Activated CD4-positive, CD25-positive, alpha-beta regulatory T cell treated with anti-CD3 and anti-CD28 coated beads, Interleukin-2, amount 50 U/mL, for 24 hours (primary cell): Measurements from ENCODE around the gene GIMAP8.
A peak's percentile ranks its signal among the peaks of the same experiment; 100 is the strongest.

Source experiments
- ATAC-seq, 2 donors: fragments of 150-1000 bp; cut with Tn5 transposase; one replicate each; pipeline ENCODE4 v1.10.0; 2021; ENCODE audit warnings: mild to moderate bottlenecking in 1 of 2, moderate library complexity in 1 of 2

The GIMAP8 gene

GRCh38 chr7:150450491-150451001 lies at the start of gene GIMAP8:
GIMAP8 (plus strand) TSS chr7:150450630; CDS start chr7:150466699, 16,069 bp downstream.
- peak; percentile 45 to 46 for ATAC-seq

GRCh38 chr7:150400788-150401423 lies 49.5 kb upstream of the GIMAP8 start:
- ATAC-seq: no peak

DNA sequence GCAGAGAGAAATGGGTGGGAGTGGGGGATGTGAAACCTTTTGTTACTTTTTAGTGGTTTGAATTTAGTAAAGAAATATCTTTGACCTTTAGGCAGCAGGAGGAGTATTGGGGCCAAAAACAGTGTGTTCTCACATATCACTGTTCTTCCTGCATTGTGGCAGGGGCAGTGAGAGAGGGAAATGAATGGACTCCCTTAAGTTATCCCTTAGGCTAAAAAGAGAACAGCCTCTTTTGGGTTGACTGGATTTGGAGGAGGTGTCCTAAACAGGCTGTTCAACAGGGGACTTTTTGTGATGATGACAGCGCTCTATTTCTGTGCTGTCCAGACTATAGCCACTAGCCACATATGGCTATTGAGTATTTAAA lies 49.0 kb upstream of the GIMAP8 start:
- no peak for ATAC-seq

GRCh38 chr7:150401861-150402631 lies 48.4 kb upstream of the GIMAP8 start:
- ATAC-seq: no peak

- ATAC-seq: no peak
These were observed 47.6 kb upstream of the GIMAP8 start for GRCh38 chr7:150402671-150403321.

- no peak for ATAC-seq
These were observed 46.9 kb upstream of the GIMAP8 start for GRCh38 chr7:150403376-150404171.

DNA sequence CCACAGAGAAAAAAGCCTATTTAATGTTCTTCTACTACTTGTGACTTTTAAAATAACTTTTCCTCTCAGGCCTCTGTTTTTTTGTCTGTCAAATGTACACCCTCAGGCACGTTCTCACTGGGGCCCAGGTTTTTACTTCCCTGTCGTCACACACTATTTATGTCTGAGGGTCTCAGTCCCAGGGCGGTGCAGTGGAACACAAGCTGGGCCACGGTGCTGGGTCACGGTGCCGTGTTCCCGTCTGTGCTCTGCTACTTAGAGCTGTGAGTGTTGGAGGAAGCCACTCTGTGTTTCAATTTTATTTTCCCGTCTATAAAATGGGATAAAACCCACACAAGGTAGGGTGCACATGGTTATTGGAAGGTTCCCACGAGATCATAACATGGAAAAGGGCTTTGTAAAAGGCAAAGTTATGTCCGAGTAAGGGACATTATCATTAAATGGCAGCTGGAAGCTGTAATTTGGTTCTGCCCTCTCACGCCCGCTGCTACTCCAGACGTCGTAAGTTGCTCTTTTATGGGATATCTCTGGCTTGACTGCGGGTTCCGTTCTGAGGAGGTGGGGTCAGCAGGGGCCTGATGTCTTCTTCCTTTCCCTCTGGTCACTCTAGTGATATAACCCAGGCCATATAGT lies 46.1 kb upstream of the GIMAP8 start:
- ATAC-seq: no peak

DNA sequence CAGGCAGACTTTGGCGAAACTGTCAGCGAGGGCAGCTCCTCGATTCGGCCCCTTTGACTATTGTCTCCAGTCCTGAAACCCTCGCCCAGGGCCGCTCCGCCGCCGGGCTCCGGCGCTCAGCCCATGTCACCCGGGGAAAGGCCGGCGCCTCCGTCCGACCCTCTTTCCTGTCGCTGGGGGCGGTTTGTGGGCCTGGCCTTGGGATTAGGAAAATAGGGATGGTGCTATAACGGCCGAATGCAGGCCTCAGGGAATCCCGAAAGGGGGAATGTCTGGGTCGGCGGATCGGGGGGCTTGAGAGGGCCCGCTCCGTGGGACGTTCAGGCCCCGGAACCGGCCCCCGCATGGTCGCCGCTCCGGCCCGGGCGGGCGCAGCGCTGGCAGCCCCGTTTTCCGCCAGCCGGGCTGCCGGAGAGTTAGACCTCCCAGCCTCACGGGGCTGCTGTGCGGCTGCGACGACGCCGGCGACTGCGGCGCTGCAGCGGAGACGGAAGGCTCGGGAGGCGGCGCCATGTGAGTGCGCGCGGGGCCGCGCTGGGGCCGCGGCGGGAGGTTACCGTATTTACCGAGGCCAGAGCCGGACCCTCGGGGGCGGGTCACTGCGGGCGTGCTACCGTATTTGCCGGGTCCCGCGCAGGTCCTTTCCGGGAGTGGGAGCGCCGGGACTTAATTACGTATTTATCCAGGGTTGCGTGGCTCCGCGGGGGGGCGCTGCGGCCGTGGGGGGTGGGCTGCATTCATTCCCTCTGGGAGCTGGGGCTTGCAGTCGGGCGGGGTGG lies 45.4 kb upstream of the GIMAP8 start:
- peak; percentile 74 to 76 for ATAC-seq

DNA sequence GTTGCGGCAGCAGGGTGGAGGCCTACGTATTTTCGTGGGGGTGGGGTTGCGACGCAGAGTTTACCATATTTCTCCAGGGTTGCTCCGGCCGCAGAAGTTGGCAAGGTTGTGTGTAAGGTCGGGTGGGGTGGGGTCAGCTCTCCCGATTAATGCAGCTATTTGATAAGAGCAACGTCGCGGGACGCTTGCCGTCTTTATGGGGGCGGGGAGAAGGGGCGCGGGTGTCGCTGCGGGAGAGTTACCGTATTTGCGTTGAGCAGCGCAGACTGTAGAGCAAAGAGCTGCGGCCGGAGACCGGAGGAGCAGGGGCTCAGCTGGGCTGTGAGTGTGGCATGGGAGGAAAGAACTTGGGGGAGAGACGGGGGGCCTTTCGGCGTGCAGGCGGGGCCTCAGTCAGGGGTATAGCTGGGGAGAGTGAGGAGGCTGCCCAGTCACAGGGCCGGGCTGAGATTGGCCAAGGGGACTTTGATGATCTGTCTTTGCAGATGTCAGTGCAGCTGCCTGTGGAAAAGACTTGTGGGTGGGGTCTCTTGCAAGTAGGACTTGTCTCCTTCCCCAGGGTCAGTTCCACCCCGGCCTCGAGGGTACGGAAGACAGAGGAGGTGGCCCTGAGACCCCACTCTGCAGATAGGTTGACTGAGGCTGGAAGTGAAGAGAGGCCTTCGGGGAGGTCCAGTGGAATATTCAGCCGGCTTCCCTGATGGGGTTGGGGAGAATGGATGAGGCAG lies 44.7 kb upstream of the GIMAP8 start:
- peak; percentile 11 to 15 for ATAC-seq

DNA sequence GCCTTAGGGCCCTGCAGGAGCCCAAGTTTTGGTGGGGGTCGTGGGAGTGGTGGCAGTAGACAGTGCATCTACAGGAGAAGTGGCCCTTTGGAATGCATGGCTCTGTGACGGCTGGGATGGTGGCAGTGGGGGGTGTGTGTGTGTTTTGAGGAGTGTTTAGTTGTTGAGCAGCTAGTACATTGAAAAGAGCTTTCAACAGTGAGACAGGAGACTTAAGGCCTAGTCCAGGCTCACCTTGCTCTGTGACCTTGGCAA lies 44.2 kb upstream of the GIMAP8 start:
- ATAC-seq: no peak

DNA sequence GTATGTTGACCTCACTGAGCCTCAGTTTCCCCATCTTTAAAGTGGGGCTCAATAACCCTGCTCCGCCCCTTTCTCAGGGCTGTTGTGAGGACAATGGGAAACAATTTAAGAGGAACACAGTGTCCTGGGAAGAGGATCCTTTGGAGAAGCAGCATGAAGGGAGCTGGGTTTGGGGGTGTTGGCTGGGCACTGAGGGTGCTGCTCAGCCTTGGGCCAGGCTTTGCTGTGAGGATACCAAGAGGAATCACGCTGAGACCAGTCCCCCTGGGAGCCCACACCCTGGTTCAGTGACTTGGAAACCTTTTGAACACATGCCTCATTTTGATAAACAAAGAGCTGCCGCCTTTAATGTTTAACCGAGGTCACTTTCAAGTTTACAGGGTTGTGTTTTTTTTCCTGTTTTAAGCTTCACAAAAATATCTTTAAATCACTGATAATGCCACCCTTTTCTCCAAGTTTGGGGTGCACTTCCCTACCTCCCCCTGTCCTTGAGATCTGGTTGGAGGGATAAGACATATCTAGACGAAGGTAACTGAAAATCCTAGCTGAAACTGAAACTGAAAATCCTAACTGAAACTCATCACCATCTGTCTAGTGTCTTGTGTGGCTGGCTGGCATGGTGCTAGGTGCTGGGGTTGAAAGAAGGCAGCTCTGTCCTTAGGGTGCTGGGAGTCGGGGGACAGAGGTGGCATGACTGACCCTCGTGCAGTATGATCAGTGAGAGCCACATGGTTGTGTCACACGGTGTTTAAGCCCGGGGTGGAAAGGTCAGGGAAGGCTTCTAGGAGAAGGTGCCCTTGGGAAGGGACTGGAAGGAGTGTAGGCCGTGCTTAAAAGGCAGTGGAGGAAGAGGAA lies 43.6 kb upstream of the GIMAP8 start:
- ATAC-seq: peak; percentile 69 to 70

DNA sequence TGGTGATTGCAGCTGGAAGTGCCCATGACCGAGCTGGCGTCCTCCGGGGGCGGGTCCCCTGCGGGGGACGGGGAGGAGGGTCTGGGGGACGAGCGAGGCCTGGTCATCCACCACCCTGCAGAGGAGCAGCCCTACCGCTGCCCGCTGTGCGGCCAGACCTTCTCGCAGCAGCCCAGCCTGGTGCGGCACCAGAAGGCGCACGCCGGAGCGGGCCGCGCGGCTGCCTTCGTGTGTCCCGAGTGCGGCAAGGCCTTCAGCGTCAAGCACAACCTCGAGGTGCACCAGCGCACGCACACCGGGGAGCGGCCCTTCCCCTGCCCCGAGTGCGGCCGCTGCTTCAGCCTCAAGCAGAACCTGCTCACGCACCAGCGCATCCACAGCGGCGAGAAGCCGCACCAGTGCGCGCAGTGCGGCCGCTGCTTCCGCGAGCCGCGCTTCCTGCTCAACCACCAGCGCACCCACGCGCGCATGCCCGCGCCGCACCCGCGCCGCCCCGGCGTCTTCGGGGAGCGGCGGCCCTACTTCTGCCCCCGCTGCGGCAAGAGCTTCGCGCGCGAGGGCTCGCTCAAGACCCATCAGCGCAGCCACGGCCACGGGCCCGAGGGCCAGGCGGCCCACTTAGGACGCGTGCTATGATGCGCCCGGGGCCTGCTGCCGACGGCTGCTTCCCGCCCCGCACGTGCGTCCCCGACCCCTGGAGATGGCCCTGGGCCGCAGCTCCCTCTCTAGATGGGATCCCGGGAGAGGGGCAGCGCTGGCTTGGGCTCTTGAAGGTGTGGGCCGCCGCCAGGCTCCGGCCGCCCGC lies 42.6 kb upstream of the GIMAP8 start:
- no peak for ATAC-seq

DNA sequence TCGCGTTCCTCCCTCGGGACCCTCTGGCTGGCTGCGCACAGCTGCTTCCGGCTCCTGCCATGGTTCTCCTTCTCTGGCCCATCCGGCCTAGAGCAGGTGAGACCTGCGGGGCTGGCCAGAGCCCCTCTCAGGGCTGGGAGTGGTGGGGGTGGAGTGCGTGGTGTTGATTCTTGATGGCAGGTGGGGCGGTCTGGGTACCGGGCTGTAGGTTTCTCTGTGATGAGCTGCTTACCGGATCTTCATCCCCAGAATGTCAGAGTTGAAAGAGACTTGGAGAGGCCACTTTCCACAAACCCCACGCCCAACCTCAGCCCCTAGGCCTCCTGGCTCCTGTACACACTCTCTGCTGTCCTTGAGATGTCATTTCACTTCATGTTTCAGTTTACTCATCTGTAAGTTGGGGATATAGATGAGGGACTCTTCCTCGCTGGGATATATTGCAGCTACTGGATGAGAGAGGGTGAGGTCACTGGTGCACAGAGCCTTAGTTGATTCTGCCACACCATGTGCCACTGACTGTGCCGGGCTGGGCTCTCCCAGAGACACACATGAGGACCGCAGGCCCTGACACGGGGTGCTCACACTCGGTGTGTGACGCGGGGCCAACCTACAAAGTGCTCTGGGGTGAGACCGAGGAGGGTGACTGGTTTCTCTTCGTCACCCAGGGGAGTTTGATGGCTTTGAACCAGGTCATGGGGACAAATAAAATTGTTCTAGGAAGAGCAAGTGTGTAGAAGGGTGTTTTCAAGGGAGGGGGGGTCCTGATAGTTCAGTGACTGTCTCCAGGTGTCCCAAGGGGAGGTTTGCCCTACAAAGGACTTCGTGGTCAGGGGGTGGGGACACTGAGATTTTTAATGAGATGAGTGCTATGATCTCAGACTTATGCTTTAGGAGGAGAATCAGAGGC lies 41.8 kb upstream of the GIMAP8 start:
- ATAC-seq: peak in 1 of 2 donors; percentile 2

- no peak for ATAC-seq
These were observed 41.0 kb upstream of the GIMAP8 start for GRCh38 chr7:150409300-150410030.

GRCh38 chr7:150410131-150410530 lies 40.3 kb upstream of the GIMAP8 start:
- no peak for ATAC-seq

GRCh38 chr7:150410680-150411346 lies 39.6 kb upstream of the GIMAP8 start:
- no peak for ATAC-seq

- ATAC-seq: no peak
These were observed 38.8 kb upstream of the GIMAP8 start for GRCh38 chr7:150411606-150412005.
